A549 (cell line): ENCODE results near the gene SH3PXD2B.

ENCODE experiments used
- CEBPB ChIP-seq, 2 experiments: fragments of >200 bp in 1 of 2; sonication (Bioruptor Twin) in 1 of 2; formaldehyde crosslinking in 1 of 2; IDR thresholded peaks; 2 replicates each; pipeline ENCODE4 v1.6.1; 2012 to 2016
- CHD2 ChIP-seq: fragments of 150-350 bp; IDR thresholded peaks from 2 replicates; pipeline ENCODE4 v1.6.1; 2014; ENCODE audit warnings: low read length; ENCODE audit not compliant: partially characterized antibody
- CHD4 ChIP-seq: fragments of 200-600 bp; sonication (generic); IDR thresholded peaks from 2 replicates; pipeline ENCODE4 v1.6.1; 2016; ENCODE audit warnings: antibody characterized with exemption, mild to moderate bottlenecking, borderline replicate concordance
- CTCF ChIP-seq: fragments of >200 bp; sonication (Bioruptor Twin); formaldehyde crosslinking; IDR thresholded peaks from 3 replicates; pipeline ENCODE4 v1.5.1; 2016
- EP300 ChIP-seq, 2 experiments: fragments of >200 bp; sonication (Bioruptor Twin); formaldehyde crosslinking; IDR thresholded peaks; 2 replicates in 1 of 2; 3 replicates in 1 of 2; pipeline ENCODE4 v1.6.1; 2016 to 2017
- FOXS1 ChIP-seq: fragments of 250-450 bp; sonication (Bioruptor Pico); IDR thresholded peaks from 2 replicates; pipeline ENCODE4 v1.5.0; 2020; ENCODE audit warnings: mild to moderate bottlenecking, moderate library complexity
- KDM1A ChIP-seq: fragments of 200-600 bp; sonication (generic); IDR thresholded peaks from 2 replicates; pipeline ENCODE4 v1.6.1; 2016; ENCODE audit warnings: low read depth, mild to moderate bottlenecking
- MAFK ChIP-seq: fragments of 450-650 bp; IDR thresholded peaks from 2 replicates; pipeline ENCODE4 v1.6.1; 2014; ENCODE audit not compliant: partially characterized antibody
- PBX3 ChIP-seq: IDR thresholded peaks from 2 replicates; pipeline ENCODE4 v1.6.1; 2012
- POLR2A ChIP-seq: IDR thresholded peaks from 2 replicates; pipeline ENCODE4 v1.6.1; 2012; ENCODE audit warnings: mild to moderate bottlenecking, low read length
- RFX5 ChIP-seq: fragments of 450-650 bp; IDR thresholded peaks from 2 replicates; pipeline ENCODE4 v1.7.1; 2014; ENCODE audit warnings: antibody characterized with exemption, mild to moderate bottlenecking, moderate library complexity
- ZC3H11A ChIP-seq: fragments of 450-650 bp; IDR thresholded peaks from 2 replicates; pipeline ENCODE4 v1.6.1; 2014; ENCODE audit warnings: antibody characterized with exemption, mild to moderate bottlenecking

GRCh38 chr5:172288465-172288864 lies 165.9 kb downstream of the SH3PXD2B start:
- TF ChIP-seq POLR2A (no peak), ZC3H11A (no peak), CTCF (no peak), CHD2 (no peak), KDM1A (no peak), CEBPB (IDR thresholded peaks at IDR 0.05) (no peak), RFX5 (no peak), EP300 (IDR thresholded peaks at IDR 0.05) (no peak), MAFK (no peak), FOXS1 (CRISPR knock-in tag) (no peak), PBX3 (no peak), CHD4 (no peak)
